Endodermal cell (in vitro differentiated cells): ENCODE results near the gene NDUFS7. TPM values are rescaled to one million over a fixed set of nuclear protein-coding genes. Genes with fewer than 3 reads are reported as not detected.

Source experiments
- DNase-seq: peaks from one replicate; pipeline ENCODE4 v3.0.0-alpha.2; 2017
- H3K27ac ChIP-seq: 2 replicates; pipeline ENCODE4 v1.5.1; 2013; ENCODE audit warnings: mild to moderate bottlenecking, low read depth, low read length, moderate library complexity
- H3K27me3 ChIP-seq: 2 replicates; pipeline ENCODE4 v1.6.1; 2013; ENCODE audit warnings: mild to moderate bottlenecking, low read length, moderate library complexity; ENCODE audit not compliant: insufficient read depth, control insufficient read depth, poor library complexity, severe bottlenecking
- H3K36me3 ChIP-seq: 2 replicates; pipeline ENCODE4 v1.7.0; 2013; ENCODE audit warnings: mild to moderate bottlenecking, low read length, moderate library complexity; ENCODE audit not compliant: control insufficient read depth, insufficient read depth
- H3K4me1 ChIP-seq: one replicate; pipeline ENCODE4 v1.7.0; 2013; ENCODE audit warnings: low read length; ENCODE audit not compliant: control insufficient read depth, insufficient read depth
- H3K4me3 ChIP-seq: 2 replicates; pipeline ENCODE4 v1.5.1; 2013; ENCODE audit warnings: mild to moderate bottlenecking, low read length, moderate library complexity
- H3K9ac ChIP-seq: 2 replicates; pipeline ENCODE4 v1.6.1; 2013; ENCODE audit warnings: mild to moderate bottlenecking, low read length, moderate library complexity; ENCODE audit not compliant: poor library complexity, severe bottlenecking; ENCODE audit errors: extremely low read depth
- H3K9me3 ChIP-seq: 2 replicates; pipeline ENCODE4 v1.6.1; 2013; ENCODE audit warnings: mild to moderate bottlenecking, low read length, moderate library complexity; ENCODE audit not compliant: control insufficient read depth
- H3K27ac Mint-ChIP-seq: 2 replicates; pipeline ENCODE4 v1.8.0; 2020; ENCODE audit warnings: mixed read lengths
- H3K27me3 Mint-ChIP-seq: 2 replicates; pipeline ENCODE4 v1.8.0; 2021; ENCODE audit warnings: mild to moderate bottlenecking, mixed read lengths; ENCODE audit not compliant: insufficient read depth
- H3K36me3 Mint-ChIP-seq: 2 replicates; pipeline ENCODE4 v1.8.0; 2020; ENCODE audit warnings: low read depth, mixed read lengths
- H3K4me1 Mint-ChIP-seq: 2 replicates; pipeline ENCODE4 v1.8.0; 2020; ENCODE audit warnings: mixed read lengths
- H3K4me3 Mint-ChIP-seq: 2 replicates; pipeline ENCODE4 v1.8.0; 2020; ENCODE audit warnings: mild to moderate bottlenecking, moderate library complexity, mixed read lengths
- H3K9me3 Mint-ChIP-seq: 2 replicates; pipeline ENCODE4 v1.8.0; 2020; ENCODE audit warnings: mild to moderate bottlenecking, mixed read lengths
- WGBS, 2 experiments: methylation state at CpG; one replicate each; pipeline versions ENCODE4 v1.1.5 to v1.1.7; 2013; ENCODE audit warnings: missing lambda C conversion rate in 2 of 2, mixed read lengths in 1 of 2; ENCODE audit not compliant: insufficient coverage in 1 of 2, insufficient read length in 1 of 2; 5-methylcytosine and 5-hydroxymethylcytosine counted together
- total RNA-seq, 2 donors: library from RNA; stranded (reverse); fragmentation: NEBNext Ultra II Directional in 1 of 2; extraction: Animal tissue kit (Norgen Biotek cat#: 25700) in 1 of 2; gene quantifications; 2 replicates in 1 of 2; 3 replicates in 1 of 2; pipeline ENCODE4 v1.2.1, GENCODE V29; 2021
- TF ChIP-seq, protein P1 (sequence below): fragments of 200-600 bp; sonication (generic); conservative IDR thresholded peaks from 2 replicates; pipeline ENCODE4 v1.5.0; 2021; ENCODE audit warnings: antibody characterized with exemption, mild to moderate bottlenecking

The NDUFS7 gene
- total RNA-seq, 2 donors from 2014 or later, result 57.0 to 62.5 TPM

DNA sequence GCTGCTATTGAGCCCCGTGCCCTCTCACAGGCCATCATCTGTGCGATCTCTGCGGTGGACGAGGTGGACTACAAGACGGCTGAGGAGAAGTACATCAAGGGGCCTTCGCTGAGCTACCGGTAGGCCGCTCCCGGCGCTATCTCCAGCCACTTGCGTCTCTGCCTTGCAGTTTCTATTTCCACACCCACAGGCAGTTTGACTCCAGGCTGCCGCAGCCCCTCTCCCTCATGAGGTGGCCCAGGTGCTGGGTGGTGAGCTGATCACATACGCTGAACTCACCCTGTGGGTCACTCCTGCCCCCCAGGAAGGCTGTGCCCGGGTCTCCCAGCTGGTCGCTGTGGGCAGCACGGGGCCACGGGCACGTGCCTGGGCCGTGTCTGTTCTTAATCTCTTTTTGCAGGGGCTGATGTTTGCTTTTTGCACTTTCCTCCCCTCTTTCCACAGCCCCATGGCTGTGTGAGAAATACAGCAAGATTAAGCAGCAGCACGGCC is 10.6 kb upstream of the NDUFS7 start:
- no peaks in the 10 kb centered on the region for H3K9me3 Mint-ChIP-seq
- no peak for DNase-seq
- Histone ChIP-seq H3K9ac (no peak overlapping the region), H3K36me3 (peaks cover 53% of the 10 kb centered on the region), H3K9me3 (no peaks in the 10 kb centered on the region), H3K4me3 (no peak overlapping the region), H3K27me3 (no peaks in the 10 kb centered on the region), H3K4me1 (no peaks in the 10 kb centered on the region), H3K27ac (no peak overlapping the region)
- H3K27ac Mint-ChIP-seq, result no peak overlapping the region
- 94 to 96% methylated on average over 10 to 20 of the region's 20 CpGs for WGBS, 2 experiments
- no peak overlapping the region for H3K4me3 Mint-ChIP-seq
- TF ChIP-seq, protein P1, sequence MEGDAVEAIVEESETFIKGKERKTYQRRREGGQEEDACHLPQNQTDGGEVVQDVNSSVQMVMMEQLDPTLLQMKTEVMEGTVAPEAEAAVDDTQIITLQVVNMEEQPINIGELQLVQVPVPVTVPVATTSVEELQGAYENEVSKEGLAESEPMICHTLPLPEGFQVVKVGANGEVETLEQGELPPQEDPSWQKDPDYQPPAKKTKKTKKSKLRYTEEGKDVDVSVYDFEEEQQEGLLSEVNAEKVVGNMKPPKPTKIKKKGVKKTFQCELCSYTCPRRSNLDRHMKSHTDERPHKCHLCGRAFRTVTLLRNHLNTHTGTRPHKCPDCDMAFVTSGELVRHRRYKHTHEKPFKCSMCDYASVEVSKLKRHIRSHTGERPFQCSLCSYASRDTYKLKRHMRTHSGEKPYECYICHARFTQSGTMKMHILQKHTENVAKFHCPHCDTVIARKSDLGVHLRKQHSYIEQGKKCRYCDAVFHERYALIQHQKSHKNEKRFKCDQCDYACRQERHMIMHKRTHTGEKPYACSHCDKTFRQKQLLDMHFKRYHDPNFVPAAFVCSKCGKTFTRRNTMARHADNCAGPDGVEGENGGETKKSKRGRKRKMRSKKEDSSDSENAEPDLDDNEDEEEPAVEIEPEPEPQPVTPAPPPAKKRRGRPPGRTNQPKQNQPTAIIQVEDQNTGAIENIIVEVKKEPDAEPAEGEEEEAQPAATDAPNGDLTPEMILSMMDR, result no peak
- H3K4me1 Mint-ChIP-seq, result no peaks in the 10 kb centered on the region
- H3K27me3 Mint-ChIP-seq, result no peaks in the 10 kb centered on the region
- peaks cover 58% of the 10 kb centered on the region for H3K36me3 Mint-ChIP-seq

DNA sequence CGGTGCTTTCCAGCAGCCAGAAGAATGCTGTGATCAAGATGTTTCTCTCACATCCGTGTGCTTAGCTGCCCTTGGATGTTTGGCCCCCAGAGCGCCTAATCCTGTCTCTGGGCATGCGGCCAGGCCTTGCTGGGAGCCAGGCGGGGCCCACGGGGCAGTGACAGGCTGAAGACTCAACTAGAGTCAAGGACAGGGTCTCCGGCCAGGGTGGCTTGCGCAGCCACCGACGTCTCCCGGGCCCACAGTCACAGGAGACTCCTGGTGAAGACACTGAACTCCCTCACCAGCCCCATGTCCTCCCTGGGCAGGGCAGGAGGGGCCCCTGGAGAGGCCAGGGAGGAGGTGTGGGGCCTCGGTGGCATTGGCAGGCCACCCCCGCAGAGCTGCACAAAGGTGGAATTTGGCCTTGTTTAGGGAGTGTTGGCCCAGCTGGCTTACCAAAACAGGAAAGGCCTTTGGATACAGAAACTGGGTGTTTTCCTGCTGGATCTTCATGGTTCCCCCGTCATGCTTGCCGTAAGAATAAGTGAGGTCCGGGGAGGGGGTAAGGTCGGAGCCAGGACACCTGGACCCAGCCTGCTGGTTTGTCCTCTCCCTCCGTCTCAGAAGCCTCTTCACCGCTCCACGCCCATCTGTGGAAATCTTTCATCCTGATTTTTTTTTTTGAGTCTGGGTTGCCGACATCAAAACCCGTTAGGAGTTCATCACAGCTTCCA is 10.0 kb upstream of the NDUFS7 start:
- Histone ChIP-seq H3K27me3 (no peaks in the 10 kb centered on the region), H3K27ac (no peak overlapping the region), H3K36me3 (peaks cover 51% of the 10 kb centered on the region), H3K9ac (no peak overlapping the region), H3K4me1 (no peaks in the 10 kb centered on the region), H3K9me3 (no peaks in the 10 kb centered on the region), H3K4me3 (no peak overlapping the region)
- H3K4me1 Mint-ChIP-seq, result no peaks in the 10 kb centered on the region
- peaks cover 56% of the 10 kb centered on the region for H3K36me3 Mint-ChIP-seq
- TF ChIP-seq, protein P1, result no peak
- H3K9me3 Mint-ChIP-seq, result no peaks in the 10 kb centered on the region
- H3K27me3 Mint-ChIP-seq, result no peaks in the 10 kb centered on the region
- H3K27ac Mint-ChIP-seq, result no peak overlapping the region
- 95 to 99% methylated on average over 17 to 22 of the region's 22 CpGs for WGBS, 2 experiments
- DNase-seq, result no peak
- H3K4me3 Mint-ChIP-seq, result no peak overlapping the region

DNA sequence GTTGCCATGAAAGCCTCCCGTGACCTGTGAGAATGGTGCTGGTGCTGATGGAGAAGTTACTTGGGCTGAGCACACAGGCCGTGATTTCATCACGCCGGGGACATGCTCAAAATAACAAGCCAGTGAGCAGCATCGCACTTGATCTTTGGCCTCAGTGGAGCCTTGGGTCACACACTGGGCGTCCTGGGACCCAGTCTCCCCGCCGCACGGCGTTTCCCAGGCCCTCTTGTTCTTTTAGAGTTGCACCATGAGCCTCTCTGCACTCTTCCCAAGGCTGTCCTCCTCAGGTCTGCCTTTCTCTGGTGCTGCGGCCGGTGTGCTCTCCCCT is 9.5 kb upstream of the NDUFS7 start:
- Histone ChIP-seq H3K9ac (no peak overlapping the region), H3K4me1 (no peaks in the 10 kb centered on the region), H3K27me3 (no peaks in the 10 kb centered on the region), H3K9me3 (no peaks in the 10 kb centered on the region), H3K27ac (no peak overlapping the region), H3K36me3 (peaks cover 51% of the 10 kb centered on the region), H3K4me3 (no peak overlapping the region)
- TF ChIP-seq, protein P1, result no peak
- Mint-ChIP-seq H3K9me3 (no peaks in the 10 kb centered on the region), H3K4me1 (no peaks in the 10 kb centered on the region), H3K4me3 (no peak overlapping the region), H3K27me3 (no peaks in the 10 kb centered on the region), H3K36me3 (peaks cover 54% of the 10 kb centered on the region), H3K27ac (no peak overlapping the region)
- no peak for DNase-seq
- 86 to 89% methylated on average over 9 to 12 of the region's 12 CpGs for WGBS, 2 experiments
